ENCODE measurements around the gene PAX8.

DNA sequence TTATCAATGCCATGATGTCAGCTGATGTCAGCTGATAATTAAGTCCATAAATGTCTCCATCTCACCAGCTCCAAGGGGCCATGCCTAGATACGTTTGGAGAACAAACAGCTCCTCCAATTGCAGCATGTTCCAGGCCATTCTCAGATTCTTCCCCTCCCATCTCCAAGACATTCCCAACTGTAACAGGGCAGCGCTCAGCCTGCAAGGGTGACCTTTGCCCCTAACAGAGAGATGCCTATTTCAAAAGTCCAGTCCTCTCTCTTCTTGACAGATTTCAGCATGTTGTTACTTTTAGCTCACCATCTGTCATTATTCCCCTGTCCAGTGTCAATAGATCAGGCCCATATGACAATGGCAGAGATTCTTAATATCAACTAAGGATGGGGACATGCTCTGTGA lies 95.0 kb downstream of the PAX8 start:
- TF ChIP-seq, protein P1, sequence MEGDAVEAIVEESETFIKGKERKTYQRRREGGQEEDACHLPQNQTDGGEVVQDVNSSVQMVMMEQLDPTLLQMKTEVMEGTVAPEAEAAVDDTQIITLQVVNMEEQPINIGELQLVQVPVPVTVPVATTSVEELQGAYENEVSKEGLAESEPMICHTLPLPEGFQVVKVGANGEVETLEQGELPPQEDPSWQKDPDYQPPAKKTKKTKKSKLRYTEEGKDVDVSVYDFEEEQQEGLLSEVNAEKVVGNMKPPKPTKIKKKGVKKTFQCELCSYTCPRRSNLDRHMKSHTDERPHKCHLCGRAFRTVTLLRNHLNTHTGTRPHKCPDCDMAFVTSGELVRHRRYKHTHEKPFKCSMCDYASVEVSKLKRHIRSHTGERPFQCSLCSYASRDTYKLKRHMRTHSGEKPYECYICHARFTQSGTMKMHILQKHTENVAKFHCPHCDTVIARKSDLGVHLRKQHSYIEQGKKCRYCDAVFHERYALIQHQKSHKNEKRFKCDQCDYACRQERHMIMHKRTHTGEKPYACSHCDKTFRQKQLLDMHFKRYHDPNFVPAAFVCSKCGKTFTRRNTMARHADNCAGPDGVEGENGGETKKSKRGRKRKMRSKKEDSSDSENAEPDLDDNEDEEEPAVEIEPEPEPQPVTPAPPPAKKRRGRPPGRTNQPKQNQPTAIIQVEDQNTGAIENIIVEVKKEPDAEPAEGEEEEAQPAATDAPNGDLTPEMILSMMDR (IDR thresholded peaks at IDR 0.05) = no peak
- TF ChIP-seq POLR2A (IDR thresholded peaks at IDR 0.05) (no peak), POLR2AphosphoS5 (IDR thresholded peaks at IDR 0.05) (no peak), EP300 (IDR thresholded peaks at IDR 0.05) (no peak)
